ENCODE measurements around the gene RNF31. TPM values are rescaled to one million over a fixed set of nuclear protein-coding genes. Genes with fewer than 3 reads are reported as not detected.

Gene RNF31
- total and polyA plus RNA-seq, 2 of the 13 experiments (the other 11 are each of a cell fraction or from before 2014, with no cell fraction given) = 48.2 to 86.8 TPM

DNA sequence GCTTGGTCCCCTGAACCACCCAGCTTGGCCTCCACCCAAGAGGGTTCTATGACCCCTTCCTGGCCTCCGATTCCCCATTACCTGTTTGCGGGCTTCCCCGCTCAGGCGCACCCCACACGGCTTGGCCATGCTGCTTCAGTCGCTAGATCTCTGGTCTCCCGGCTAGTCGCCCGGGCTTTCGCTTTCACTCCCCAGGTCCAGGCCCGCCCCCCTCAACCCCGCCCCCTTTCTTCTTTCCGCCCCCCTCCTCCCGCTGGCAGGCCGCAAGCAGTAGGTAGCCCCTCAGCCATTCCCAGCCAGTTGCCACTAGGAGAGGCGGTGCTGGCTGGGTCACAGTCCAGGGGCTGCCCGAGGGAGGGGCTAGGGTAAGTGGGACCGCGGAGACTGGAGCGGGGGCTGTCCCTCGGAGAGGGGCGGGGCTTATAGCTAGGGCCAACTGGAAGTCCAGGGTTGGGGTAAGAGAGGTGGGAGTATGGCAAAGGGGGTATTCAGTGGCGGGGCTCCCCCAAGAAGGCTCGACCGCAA lies 783 bp upstream of the RNF31 start, which contains the start of gene PSME2 (continued):
- TF ChIP-seq KMT2B (CRISPR knock-in tag; IDR thresholded peaks at IDR 0.05) (no peak; the same call in 1 of the 2 replicates), ZNF24 (IDR thresholded peaks at IDR 0.05) (no peak), CHCHD3 (CRISPR knock-in tag; IDR thresholded peaks at IDR 0.05) (no peak; the same call in 1 of the 2 replicates), SALL1 (CRISPR knock-in tag; IDR thresholded peaks at IDR 0.05) (no peak), KLF16 (CRISPR knock-in tag; IDR thresholded peaks at IDR 0.05) (peak in 1 of 2 experiments; percentile 89; a peak in 2 of 4 replicates), ZNF3 (CRISPR knock-in tag; IDR thresholded peaks at IDR 0.05) (peak; percentile 2; the same call in 1 of the 2 replicates), HMG20B (CRISPR knock-in tag; conservative IDR thresholded peaks at IDR 0.05) (no peak; the same call in 1 of the 2 replicates), CBX5 (CRISPR knock-in tag; IDR thresholded peaks at IDR 0.05; ENCODE audit: borderline replicate concordance) (no peak; the same call in 1 of the 2 replicates), ZFP1 (CRISPR knock-in tag; IDR thresholded peaks at IDR 0.05) (no peak; the same call in 1 of the 2 replicates), MAFK (conservative IDR thresholded peaks at IDR 0.05 in 1 of 2, IDR thresholded peaks at IDR 0.05 in 1 of 2; ENCODE audit: low read length in 2 of 2) (no peak), MXD4 (CRISPR knock-in tag; IDR thresholded peaks at IDR 0.05) (peak; percentile 89; the same call in 1 of the 2 replicates), ATF7 (IDR thresholded peaks at IDR 0.05) (no peak), ATF7 (CRISPR knock-in tag; IDR thresholded peaks at IDR 0.05) (no peak), SP2 (CRISPR knock-in tag; IDR thresholded peaks at IDR 0.05) (no peak), ZSCAN21 (CRISPR knock-in tag; IDR thresholded peaks at IDR 0.05; ENCODE audit: borderline replicate concordance) (no peak; the same call in 1 of the 2 replicates)
- TF ChIP-seq, protein P1, sequence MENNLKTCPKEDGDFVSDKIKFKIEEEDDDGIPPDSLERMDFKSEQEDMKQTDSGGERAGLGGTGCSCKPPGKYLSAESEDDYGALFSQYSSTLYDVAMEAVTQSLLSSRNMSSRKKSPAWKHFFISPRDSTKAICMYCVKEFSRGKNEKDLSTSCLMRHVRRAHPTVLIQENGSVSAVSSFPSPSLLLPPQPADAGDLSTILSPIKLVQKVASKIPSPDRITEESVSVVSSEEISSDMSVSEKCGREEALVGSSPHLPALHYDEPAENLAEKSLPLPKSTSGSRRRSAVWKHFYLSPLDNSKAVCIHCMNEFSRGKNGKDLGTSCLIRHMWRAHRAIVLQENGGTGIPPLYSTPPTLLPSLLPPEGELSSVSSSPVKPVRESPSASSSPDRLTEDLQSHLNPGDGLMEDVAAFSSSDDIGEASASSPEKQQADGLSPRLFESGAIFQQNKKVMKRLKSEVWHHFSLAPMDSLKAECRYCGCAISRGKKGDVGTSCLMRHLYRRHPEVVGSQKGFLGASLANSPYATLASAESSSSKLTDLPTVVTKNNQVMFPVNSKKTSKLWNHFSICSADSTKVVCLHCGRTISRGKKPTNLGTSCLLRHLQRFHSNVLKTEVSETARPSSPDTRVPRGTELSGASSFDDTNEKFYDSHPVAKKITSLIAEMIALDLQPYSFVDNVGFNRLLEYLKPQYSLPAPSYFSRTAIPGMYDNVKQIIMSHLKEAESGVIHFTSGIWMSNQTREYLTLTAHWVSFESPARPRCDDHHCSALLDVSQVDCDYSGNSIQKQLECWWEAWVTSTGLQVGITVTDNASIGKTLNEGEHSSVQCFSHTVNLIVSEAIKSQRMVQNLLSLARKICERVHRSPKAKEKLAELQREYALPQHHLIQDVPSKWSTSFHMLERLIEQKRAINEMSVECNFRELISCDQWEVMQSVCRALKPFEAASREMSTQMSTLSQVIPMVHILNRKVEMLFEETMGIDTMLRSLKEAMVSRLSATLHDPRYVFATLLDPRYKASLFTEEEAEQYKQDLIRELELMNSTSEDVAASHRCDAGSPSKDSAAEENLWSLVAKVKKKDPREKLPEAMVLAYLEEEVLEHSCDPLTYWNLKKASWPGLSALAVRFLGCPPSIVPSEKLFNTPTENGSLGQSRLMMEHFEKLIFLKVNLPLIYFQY (CRISPR knock-in tag; IDR thresholded peaks at IDR 0.05; ENCODE audit: borderline replicate concordance) = no peak; the same call in 1 of the 2 replicates
- TF ChIP-seq, protein P2, sequence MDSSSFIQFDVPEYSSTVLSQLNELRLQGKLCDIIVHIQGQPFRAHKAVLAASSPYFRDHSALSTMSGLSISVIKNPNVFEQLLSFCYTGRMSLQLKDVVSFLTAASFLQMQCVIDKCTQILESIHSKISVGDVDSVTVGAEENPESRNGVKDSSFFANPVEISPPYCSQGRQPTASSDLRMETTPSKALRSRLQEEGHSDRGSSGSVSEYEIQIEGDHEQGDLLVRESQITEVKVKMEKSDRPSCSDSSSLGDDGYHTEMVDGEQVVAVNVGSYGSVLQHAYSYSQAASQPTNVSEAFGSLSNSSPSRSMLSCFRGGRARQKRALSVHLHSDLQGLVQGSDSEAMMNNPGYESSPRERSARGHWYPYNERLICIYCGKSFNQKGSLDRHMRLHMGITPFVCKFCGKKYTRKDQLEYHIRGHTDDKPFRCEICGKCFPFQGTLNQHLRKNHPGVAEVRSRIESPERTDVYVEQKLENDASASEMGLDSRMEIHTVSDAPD (CRISPR knock-in tag; IDR thresholded peaks at IDR 0.05) = peak; percentile 61; the same call in 1 of the 2 replicates
- TF ChIP-seq, protein P3, sequence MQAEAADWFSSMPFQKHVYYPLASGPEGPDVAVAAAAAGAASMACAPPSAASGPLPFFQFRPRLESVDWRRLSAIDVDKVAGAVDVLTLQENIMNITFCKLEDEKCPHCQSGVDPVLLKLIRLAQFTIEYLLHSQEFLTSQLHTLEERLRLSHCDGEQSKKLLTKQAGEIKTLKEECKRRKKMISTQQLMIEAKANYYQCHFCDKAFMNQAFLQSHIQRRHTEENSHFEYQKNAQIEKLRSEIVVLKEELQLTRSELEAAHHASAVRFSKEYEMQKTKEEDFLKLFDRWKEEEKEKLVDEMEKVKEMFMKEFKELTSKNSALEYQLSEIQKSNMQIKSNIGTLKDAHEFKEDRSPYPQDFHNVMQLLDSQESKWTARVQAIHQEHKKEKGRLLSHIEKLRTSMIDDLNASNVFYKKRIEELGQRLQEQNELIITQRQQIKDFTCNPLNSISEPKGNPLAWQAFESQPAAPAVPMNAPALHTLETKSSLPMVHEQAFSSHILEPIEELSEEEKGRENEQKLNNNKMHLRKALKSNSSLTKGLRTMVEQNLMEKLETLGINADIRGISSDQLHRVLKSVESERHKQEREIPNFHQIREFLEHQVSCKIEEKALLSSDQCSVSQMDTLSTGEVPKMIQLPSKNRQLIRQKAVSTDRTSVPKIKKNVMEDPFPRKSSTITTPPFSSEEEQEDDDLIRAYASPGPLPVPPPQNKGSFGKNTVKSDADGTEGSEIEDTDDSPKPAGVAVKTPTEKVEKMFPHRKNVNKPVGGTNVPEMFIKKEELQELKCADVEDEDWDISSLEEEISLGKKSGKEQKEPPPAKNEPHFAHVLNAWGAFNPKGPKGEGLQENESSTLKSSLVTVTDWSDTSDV (CRISPR knock-in tag; IDR thresholded peaks at IDR 0.05) = no peak
- TF ChIP-seq, protein P4, sequence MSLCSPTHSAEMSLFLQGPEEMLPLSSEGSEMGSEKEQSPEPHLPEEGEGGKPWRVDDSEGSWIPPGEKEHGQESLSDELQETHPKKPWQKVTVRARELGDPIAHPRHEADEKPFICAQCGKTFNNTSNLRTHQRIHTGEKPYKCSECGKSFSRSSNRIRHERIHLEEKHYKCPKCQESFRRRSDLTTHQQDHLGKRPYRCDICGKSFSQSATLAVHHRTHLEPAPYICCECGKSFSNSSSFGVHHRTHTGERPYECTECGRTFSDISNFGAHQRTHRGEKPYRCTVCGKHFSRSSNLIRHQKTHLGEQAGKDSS (CRISPR knock-in tag; IDR thresholded peaks at IDR 0.05; ENCODE audit: borderline replicate concordance, low read depth) = peak; percentile 3; the same call in 1 of the 2 replicates

Data from HepG2 (cell line).